RWPE1 (cell line): ENCODE results near the gene DNAI4.
"Not testable (repeated sequence)": the region's sequence is repeated elsewhere in the genome, so short reads cannot be mapped to it uniquely, and the experiment has no call there.

Source experiments
- CTCF ChIA-PET: fragments of 350-600 bp; sonication (Branson Sonifier 250); formaldehyde crosslinking; extraction: SDS; loops from one replicate; lab custom pipeline; 2021; lab: Yijun Ruan, JAX
- POLR2A ChIA-PET: fragments of 400-600 bp; formaldehyde crosslinking; extraction: SDS; loops from one replicate; lab custom pipeline; 2020; ENCODE audit warnings: antibody characterized with exemption; ENCODE audit not compliant: low non-redundant PET; lab: Yijun Ruan, JAX
- DNase-seq: peaks from one replicate; pipeline ENCODE4 v3.0.0; 2012; ENCODE audit warnings: low spot score
- H3K27ac ChIP-seq: fragments of 450-650 bp; 2 replicates; pipeline ENCODE4 v1.5.1; 2017
- CTCF ChIP-seq: fragments of 450-650 bp; conservative IDR thresholded peaks from 2 replicates; pipeline ENCODE4 v1.5.1; 2017; ENCODE audit warnings: low read depth, mild to moderate bottlenecking

DNAI4 gene

GRCh38 chr1:66788231-66788939 is 136.3 kb downstream of the DNAI4 start:
- peak; percentile 69 for DNase-seq
- TF ChIP-seq CTCF = no peak
- CTCF ChIA-PET = interaction anchor here (0.6 to 0.7 kb wide), 2 partner anchors 207 to 393 kb away, joined by 3 read pairs; no protein-coding TSS in a partner anchor
- H3K27ac ChIP-seq = no peak overlapping the region
- POLR2A ChIA-PET = no interaction called here

- DNase-seq = no peak
- H3K27ac ChIP-seq = no peak overlapping the region
- TF ChIP-seq CTCF = no peak
- CTCF ChIA-PET = interaction anchor here (0.6 to 0.8 kb wide), 3 partner anchors 74 to 392 kb away, joined by 3 to 6 read pairs (median 3); no protein-coding TSS in a partner anchor
- POLR2A ChIA-PET = no interaction called here
These were observed 137.0 kb downstream of the DNAI4 start for GRCh38 chr1:66787641-66788040.

- DNase-seq, POLR2A ChIA-PET, H3K27ac ChIP-seq, CTCF ChIA-PET: not testable (repeated sequence)
These were observed 138.9 kb downstream of the DNAI4 start for GRCh38 chr1:66785800-66786199.

- ChIA-PET POLR2A (no interaction called here), CTCF (no interaction called here)
- TF ChIP-seq CTCF = no peak
- no peak overlapping the region for H3K27ac ChIP-seq
- DNase-seq = no peak
These were observed 145.1 kb downstream of the DNAI4 start for GRCh38 chr1:66779475-66780078.

- DNase-seq = no peak
- CTCF ChIA-PET = interaction anchor here (0.7 kb wide), 1 partner anchor 705 kb away, joined by 3 read pairs; no protein-coding TSS in a partner anchor
- H3K27ac ChIP-seq = no peak overlapping the region
- TF ChIP-seq CTCF = no peak
- POLR2A ChIA-PET = no interaction called here
These were observed 145.7 kb downstream of the DNAI4 start for GRCh38 chr1:66778969-66779368.

GRCh38 chr1:66778266-66778665 is 146.4 kb downstream of the DNAI4 start:
- ChIA-PET POLR2A (no interaction called here), CTCF (no interaction called here)
- no peak for DNase-seq
- TF ChIP-seq CTCF = no peak
- no peak overlapping the region for H3K27ac ChIP-seq

- H3K27ac ChIP-seq = no peak overlapping the region
- CTCF ChIA-PET = no interaction called here
- POLR2A ChIA-PET = no interaction called here
- TF ChIP-seq CTCF = no peak
- no peak for DNase-seq
These were observed 146.8 kb downstream of the DNAI4 start for GRCh38 chr1:66777831-66778230.
